Measurements from ENCODE around the gene CDH26.

DNA sequence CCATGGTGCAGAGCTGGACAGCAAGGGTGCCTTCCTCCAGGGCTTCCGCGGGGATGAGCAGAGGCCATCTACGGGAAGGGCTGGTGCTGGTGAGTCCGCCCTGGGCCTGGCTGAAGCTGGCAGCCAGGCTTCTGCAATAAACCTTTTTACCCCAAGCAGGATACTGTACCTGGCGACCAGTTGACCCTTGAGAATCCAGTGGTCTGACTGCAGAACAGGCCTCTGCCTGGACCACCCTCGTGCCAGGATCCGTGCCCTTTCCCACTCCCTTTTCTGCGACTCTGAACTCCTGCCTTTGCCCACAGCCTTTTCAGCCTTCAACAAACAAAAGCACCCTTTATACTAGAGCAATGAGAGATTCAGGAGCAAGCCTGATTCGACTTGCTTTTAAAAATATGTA lies 18.9 kb downstream of the CDH26 start:
- TF ChIP-seq, protein P1, sequence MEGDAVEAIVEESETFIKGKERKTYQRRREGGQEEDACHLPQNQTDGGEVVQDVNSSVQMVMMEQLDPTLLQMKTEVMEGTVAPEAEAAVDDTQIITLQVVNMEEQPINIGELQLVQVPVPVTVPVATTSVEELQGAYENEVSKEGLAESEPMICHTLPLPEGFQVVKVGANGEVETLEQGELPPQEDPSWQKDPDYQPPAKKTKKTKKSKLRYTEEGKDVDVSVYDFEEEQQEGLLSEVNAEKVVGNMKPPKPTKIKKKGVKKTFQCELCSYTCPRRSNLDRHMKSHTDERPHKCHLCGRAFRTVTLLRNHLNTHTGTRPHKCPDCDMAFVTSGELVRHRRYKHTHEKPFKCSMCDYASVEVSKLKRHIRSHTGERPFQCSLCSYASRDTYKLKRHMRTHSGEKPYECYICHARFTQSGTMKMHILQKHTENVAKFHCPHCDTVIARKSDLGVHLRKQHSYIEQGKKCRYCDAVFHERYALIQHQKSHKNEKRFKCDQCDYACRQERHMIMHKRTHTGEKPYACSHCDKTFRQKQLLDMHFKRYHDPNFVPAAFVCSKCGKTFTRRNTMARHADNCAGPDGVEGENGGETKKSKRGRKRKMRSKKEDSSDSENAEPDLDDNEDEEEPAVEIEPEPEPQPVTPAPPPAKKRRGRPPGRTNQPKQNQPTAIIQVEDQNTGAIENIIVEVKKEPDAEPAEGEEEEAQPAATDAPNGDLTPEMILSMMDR (IDR thresholded peaks at IDR 0.05): no peak
- no peak for TF ChIP-seq POLR2A (IDR thresholded peaks at IDR 0.05)
- no peak for TF ChIP-seq EP300 (IDR thresholded peaks at IDR 0.05)

Data from ovary (tissue), 3 donors.